ENCODE results near the gene VWA3B. TPM values are rescaled to one million over a fixed set of nuclear protein-coding genes. Genes with fewer than 3 reads are reported as not detected.

VWA3B gene
- total RNA-seq, 1 experiment from 2014 or later = not detected

- Histone ChIP-seq H3K9me3 (ENCODE audit: control insufficient read depth, low read depth, low read length) (no peaks in the 10 kb centered on the region), H2AK5ac (ENCODE audit: insufficient read length, low read length) (no peak overlapping the region), H4K8ac (replicated peaks; ENCODE audit: insufficient read length, low read depth, low read length) (no peak overlapping the region), H3K4ac (ENCODE audit: low read depth, low read length) (no peak overlapping the region), H3K27me3 (ENCODE audit: insufficient read depth, low read length) (no peaks in the 10 kb centered on the region), H2BK20ac (ENCODE audit: low read depth, low read length, poor library complexity, severe bottlenecking) (no peak overlapping the region), H3K18ac (ENCODE audit: insufficient read length, low read depth, low read length) (no peak overlapping the region), H2BK12ac (ENCODE audit: insufficient read length, low read depth, low read length) (no peak overlapping the region), H3K79me2 (ENCODE audit: insufficient read depth, low read length) (no peaks in the 10 kb centered on the region), H3T11ph (ENCODE audit: low read length) (no peak overlapping the region), H4K20me1 (ENCODE audit: control insufficient read depth, insufficient read depth, insufficient read length) (no peaks in the 10 kb centered on the region), H3K23me2 (ENCODE audit: insufficient read length, low read depth, low read length, poor library complexity, severe bottlenecking) (no peaks in the 10 kb centered on the region), H2BK15ac (ENCODE audit: low read depth, low read length) (no peak overlapping the region), H4K91ac (ENCODE audit: insufficient read length, low read depth, low read length) (no peak overlapping the region), H3K79me1 (ENCODE audit: insufficient read depth, low read depth, low read length, poor library complexity, severe bottlenecking) (no peaks in the 10 kb centered on the region), H2BK120ac (ENCODE audit: low read depth, low read length, poor library complexity, severe bottlenecking) (no peak overlapping the region), H4K5ac (ENCODE audit: insufficient read length, low read depth, low read length) (no peak overlapping the region), H2AFZ (ENCODE audit: low read length) (no peak overlapping the region), H3K56ac (ENCODE audit: insufficient read length, low read depth, low read length) (no peak overlapping the region), H3K27ac (ENCODE audit: insufficient read length, low read depth, low read length) (no peak overlapping the region), H3K14ac (ENCODE audit: insufficient read depth, low read length) (no peak overlapping the region), H3K9ac (ENCODE audit: extremely low read depth, insufficient read length, low read length) (no peak overlapping the region), H2BK5ac (ENCODE audit: insufficient read length, low read length) (no peak overlapping the region), H3K4me2 (ENCODE audit: insufficient read depth, insufficient read length, low read length) (no peak overlapping the region), H3K4me1 (ENCODE audit: insufficient read depth, low read length) (no peaks in the 10 kb centered on the region), H3K23ac (ENCODE audit: insufficient read length, low read depth, low read length) (no peak overlapping the region)
- Mint-ChIP-seq H3K4me3 (no peak overlapping the region), H3K36me3 (ENCODE audit: insufficient read depth in 1 of 3, low read depth in 3 of 3) (0 out of 7 replicates have a peak, but pooled peaks cover 0 to 4% (median 0%) of the 10 kb centered on the region in 3 experiments), H3K27me3 (ENCODE audit: low read depth) (peaks cover 7% of the 10 kb centered on the region; the same call in 1 of the 2 replicates), H3K9me3 (peaks cover 2 to 3% of the 10 kb centered on the region in 2 experiments; a peak in 3 of 5 replicates), H3K27ac (no peak overlapping the region), H3K4me1 (peaks cover 16 to 18% of the 10 kb centered on the region in 2 experiments)
- no CpG with 5 or more reads among the region's 7 CpGs for WGBS (ENCODE audit: extremely low coverage, insufficient read length, low lambda C conversion rate)
- no peak for TF ChIP-seq CTCF (conservative IDR thresholded peaks at IDR 0.05)
- DNase-seq = no peak
Observed at GRCh38 chr2:98278074-98278473, 191.1 kb downstream of the VWA3B start.
